HG03354 (cell line): ENCODE results near the gene GGTA1.

Experiments used
- ATAC-seq: cut with Tn5 transposase; IDR thresholded peaks from one replicate; pipeline ENCODE4 v1.9.1; 2021; ENCODE audit warnings: mild to moderate bottlenecking; ENCODE audit not compliant: unreplicated experiment, poor library complexity, severe bottlenecking

Gene GGTA1

GRCh38 chr9:121503444-121503843 lies 3.8 kb upstream of the GGTA1 start:
- no peak for ATAC-seq

- no peak for ATAC-seq
These were observed 478 bp upstream of the GGTA1 start for GRCh38 chr9:121500165-121500478.

- no peak for ATAC-seq
These were observed 542 bp downstream of the GGTA1 start for GRCh38 chr9:121499177-121499426.

- ATAC-seq, result no peak
These were observed 1.0 kb downstream of the GGTA1 start for GRCh38 chr9:121498487-121499176.

- ATAC-seq, result peak; percentile 91
These were observed 1.5 kb downstream of the GGTA1 start for GRCh38 chr9:121498150-121498486.

GRCh38 chr9:121495976-121496375 lies 3.7 kb downstream of the GGTA1 start:
- no peak for ATAC-seq

GRCh38 chr9:121494192-121494591 lies 5.5 kb downstream of the GGTA1 start:
- ATAC-seq, result no peak

- no peak for ATAC-seq
These were observed 8.5 kb downstream of the GGTA1 start for GRCh38 chr9:121491111-121491510.

GRCh38 chr9:121489344-121489743 lies 10.3 kb downstream of the GGTA1 start:
- no peak for ATAC-seq

- no peak for ATAC-seq
These were observed 13.6 kb downstream of the GGTA1 start for GRCh38 chr9:121486043-121486442.

GRCh38 chr9:121485623-121486022 lies 14.0 kb downstream of the GGTA1 start:
- ATAC-seq, result no peak

- ATAC-seq, result no peak
These were observed 14.8 kb downstream of the GGTA1 start for GRCh38 chr9:121484651-121485446.

GRCh38 chr9:121483473-121484031 lies 16.1 kb downstream of the GGTA1 start:
- ATAC-seq, result no peak

- no peak for ATAC-seq
These were observed 16.6 kb downstream of the GGTA1 start for GRCh38 chr9:121483049-121483448.

GRCh38 chr9:121478816-121479676 lies 20.6 kb downstream of the GGTA1 start:
- ATAC-seq, result no peak

GRCh38 chr9:121476156-121476555 lies 23.5 kb downstream of the GGTA1 start:
- ATAC-seq, result no peak

- ATAC-seq, result no peak
These were observed 25.3 kb downstream of the GGTA1 start for GRCh38 chr9:121474231-121474947.

GRCh38 chr9:121473229-121473628 lies 26.4 kb downstream of the GGTA1 start:
- ATAC-seq, result no peak

GRCh38 chr9:121472446-121472845 lies 27.2 kb downstream of the GGTA1 start:
- ATAC-seq, result no peak

- ATAC-seq, result no peak
These were observed 33.5 kb downstream of the GGTA1 start for GRCh38 chr9:121466142-121466541.
